Spleen (tissue), 7 donors: Measurements from ENCODE around the gene PIGM.

Experiments used
- POLR2A ChIP-seq, 3 donors: fragments of 450-650 bp; IDR thresholded peaks; one replicate each; pipeline ENCODE4 v1.5.1; 2017; ENCODE audit warnings: antibody characterized with exemption in 3 of 3, mild to moderate bottlenecking in 1 of 3
- POLR2AphosphoS5 ChIP-seq, 3 donors: sonication (generic); formaldehyde crosslinking; IDR thresholded peaks; one replicate each; pipeline ENCODE4 v1.5.1; 2017; ENCODE audit warnings: antibody characterized with exemption in 3 of 3
- TF ChIP-seq, protein P1 (sequence below), 11 experiments: fragments of 200-600 bp in 7 of 11; fragments of 450-650 bp in 4 of 11; sonication (generic) in 4 of 11; IDR thresholded peaks in 8 of 11; conservative IDR thresholded peaks in 3 of 11; 1 replicate in 7 of 11; 2 replicates in 4 of 11; pipeline versions ENCODE4 v1.4.0 to v1.8.0; 2016 to 2021; ENCODE audit warnings: antibody characterized with exemption in 11 of 11, inconsistent platforms in 4 of 11, mild to moderate bottlenecking in 1 of 11
- donor health status: DM: no; HTN: no; CAD: no; lungs with moderate emphysema.
- donor health status: DM: no; HTN: no; CAD: no.
- donor health status: DM: no; HTN: no; CAD: no.

GRCh38 chr1:160005070-160005469 lies 26.7 kb downstream of the PIGM start:
- TF ChIP-seq, protein P1, sequence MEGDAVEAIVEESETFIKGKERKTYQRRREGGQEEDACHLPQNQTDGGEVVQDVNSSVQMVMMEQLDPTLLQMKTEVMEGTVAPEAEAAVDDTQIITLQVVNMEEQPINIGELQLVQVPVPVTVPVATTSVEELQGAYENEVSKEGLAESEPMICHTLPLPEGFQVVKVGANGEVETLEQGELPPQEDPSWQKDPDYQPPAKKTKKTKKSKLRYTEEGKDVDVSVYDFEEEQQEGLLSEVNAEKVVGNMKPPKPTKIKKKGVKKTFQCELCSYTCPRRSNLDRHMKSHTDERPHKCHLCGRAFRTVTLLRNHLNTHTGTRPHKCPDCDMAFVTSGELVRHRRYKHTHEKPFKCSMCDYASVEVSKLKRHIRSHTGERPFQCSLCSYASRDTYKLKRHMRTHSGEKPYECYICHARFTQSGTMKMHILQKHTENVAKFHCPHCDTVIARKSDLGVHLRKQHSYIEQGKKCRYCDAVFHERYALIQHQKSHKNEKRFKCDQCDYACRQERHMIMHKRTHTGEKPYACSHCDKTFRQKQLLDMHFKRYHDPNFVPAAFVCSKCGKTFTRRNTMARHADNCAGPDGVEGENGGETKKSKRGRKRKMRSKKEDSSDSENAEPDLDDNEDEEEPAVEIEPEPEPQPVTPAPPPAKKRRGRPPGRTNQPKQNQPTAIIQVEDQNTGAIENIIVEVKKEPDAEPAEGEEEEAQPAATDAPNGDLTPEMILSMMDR (IDR thresholded peaks at IDR 0.05 in 8 of 11, conservative IDR thresholded peaks at IDR 0.05 in 3 of 11) = no peak
- TF ChIP-seq POLR2A (IDR thresholded peaks at IDR 0.05) (no peak), POLR2AphosphoS5 (IDR thresholded peaks at IDR 0.05) (no peak)
